A673 (cell line): Measurements from ENCODE around the gene LRRC74A. TPM values are rescaled to one million over a fixed set of nuclear protein-coding genes. Genes with fewer than 3 reads are reported as not detected.

Source experiments
- BruUV-seq: library from RNA; stranded (reverse); fragments of 400-500 nt; replicated peaks from 2 replicates; lab custom pipeline; 2021; lab: Mats Ljungman, UMichigan
- CTCF ChIA-PET: fragments of 300-600 bp; sonication (Branson Sonifier 250); formaldehyde crosslinking; loops from one replicate; lab custom pipeline; 2022; ENCODE audit warnings: antibody characterized with exemption; lab: Charles Lee
- POLR2A ChIA-PET: fragments of 300-600 bp; sonication (Branson Sonifier 250); formaldehyde crosslinking; loops from one replicate; lab custom pipeline; 2022; ENCODE audit warnings: antibody characterized with exemption; ENCODE audit not compliant: low non-redundant PET; lab: Charles Lee
- DNase-seq: peaks from one replicate; pipeline ENCODE4 v3.0.0-alpha.2; 2015; ENCODE audit warnings: low spot score
- H3K27ac ChIP-seq: fragments of 200-600 bp; sonication (generic); 2 replicates; pipeline ENCODE4 v1.5.1; 2016; ENCODE audit warnings: mixed run types, low read depth, mild to moderate bottlenecking, mixed read lengths, antibody characterized with exemption, low read length; ENCODE audit not compliant: poor library complexity, severe bottlenecking
- H3K27me3 ChIP-seq: fragments of 200-600 bp; sonication (generic); replicated peaks from 2 replicates; pipeline ENCODE4 v1.6.1; 2017; ENCODE audit warnings: mixed run types, low read depth, mild to moderate bottlenecking, mixed read lengths, antibody characterized with exemption, low read length; ENCODE audit not compliant: insufficient read depth, poor library complexity
- H3K36me3 ChIP-seq: fragments of 200-600 bp; sonication (generic); 2 replicates; pipeline ENCODE4 v1.6.1; 2016; ENCODE audit warnings: mixed run types, mild to moderate bottlenecking, mixed read lengths, antibody characterized with exemption, low read length; ENCODE audit not compliant: insufficient read depth, poor library complexity, severe bottlenecking
- H3K4me1 ChIP-seq: fragments of 200-600 bp; sonication (generic); 2 replicates; pipeline ENCODE4 v1.6.1; 2017; ENCODE audit warnings: mixed run types, mild to moderate bottlenecking, mixed read lengths, antibody characterized with exemption, low read length; ENCODE audit not compliant: insufficient read depth, poor library complexity, severe bottlenecking
- H3K4me3 ChIP-seq: fragments of 200-600 bp; sonication (generic); 2 replicates; pipeline ENCODE4 v1.5.1; 2016; ENCODE audit warnings: low read depth, mixed run types, mild to moderate bottlenecking, mixed read lengths, low read length; ENCODE audit not compliant: poor library complexity, severe bottlenecking
- H3K9me3 ChIP-seq: fragments of 200-600 bp; sonication (generic); 2 replicates; pipeline ENCODE4 v1.6.1; 2016; ENCODE audit warnings: mixed run types, low read depth, mild to moderate bottlenecking, mixed read lengths, antibody characterized with exemption, low read length; ENCODE audit not compliant: poor library complexity, severe bottlenecking
- EZH2 ChIP-seq: fragments of 200-600 bp; sonication (generic); IDR thresholded peaks from 2 replicates; pipeline ENCODE4 v1.6.1; 2017; ENCODE audit warnings: borderline replicate concordance, low read depth, mild to moderate bottlenecking, mixed read lengths, antibody characterized with exemption, low read length; ENCODE audit not compliant: poor library complexity, severe bottlenecking
- intact Hi-C: fragments of 100-400 bp; cut with micrococcal nuclease; formaldehyde crosslinking; loops from one replicate; pipeline ENCODE4 v1.10.0; 2022; ENCODE audit not compliant: unreplicated experiment
- total RNA-seq: library from RNA; stranded (reverse); gene quantifications from 2 replicates; pipeline ENCODE4 v1.2.3, GENCODE V29; 2021
- TF ChIP-seq, protein P1 (sequence below): fragments of 300-800, 200-600 bp; sonication (generic); conservative IDR thresholded peaks from 2 replicates; pipeline ENCODE4 v1.5.1; 2017; ENCODE audit warnings: low read depth, mild to moderate bottlenecking, antibody characterized with exemption, low read length, moderate library complexity, mixed read lengths

Gene LRRC74A
- total RNA-seq, 1 experiment from 2014 or later, result not detected

DNA sequence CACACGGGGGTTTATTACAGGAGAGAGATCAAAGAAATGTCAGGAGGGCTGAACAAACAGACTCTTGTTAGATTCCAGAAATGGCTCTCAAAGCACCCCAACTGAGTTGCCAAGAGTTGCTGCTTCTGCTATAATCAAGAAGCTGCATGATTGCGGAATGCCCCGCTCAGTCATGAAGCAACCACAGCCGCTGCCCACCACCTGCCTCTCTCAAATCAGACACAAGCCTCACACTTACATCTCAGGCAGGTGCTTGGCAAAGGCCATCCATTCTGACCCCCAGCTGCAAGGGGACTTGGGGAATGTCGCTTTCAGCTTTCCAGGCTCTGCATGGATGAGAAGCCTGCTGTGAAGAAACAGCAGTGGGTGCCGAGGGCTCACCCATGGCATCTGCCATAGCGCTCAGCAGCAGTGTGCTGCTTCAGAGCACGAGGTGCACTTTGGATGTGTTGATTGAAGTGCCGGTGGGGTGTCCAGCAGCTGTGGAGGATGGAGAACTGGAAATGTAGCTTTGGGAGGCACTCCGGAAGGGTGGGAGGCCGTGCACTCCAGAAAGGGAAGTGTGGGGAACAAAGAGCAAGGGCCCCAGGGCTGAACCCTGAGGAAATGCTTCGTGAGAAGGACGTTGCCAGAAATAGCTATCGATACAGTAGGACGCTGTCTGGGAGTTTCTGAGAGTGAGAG, 37.7 kb downstream of the LRRC74A start:
- no peaks in the 10 kb centered on the region for H3K9me3 ChIP-seq
- DNase-seq, result no peak
- no peak for TF ChIP-seq EZH2
- TF ChIP-seq, protein P1, sequence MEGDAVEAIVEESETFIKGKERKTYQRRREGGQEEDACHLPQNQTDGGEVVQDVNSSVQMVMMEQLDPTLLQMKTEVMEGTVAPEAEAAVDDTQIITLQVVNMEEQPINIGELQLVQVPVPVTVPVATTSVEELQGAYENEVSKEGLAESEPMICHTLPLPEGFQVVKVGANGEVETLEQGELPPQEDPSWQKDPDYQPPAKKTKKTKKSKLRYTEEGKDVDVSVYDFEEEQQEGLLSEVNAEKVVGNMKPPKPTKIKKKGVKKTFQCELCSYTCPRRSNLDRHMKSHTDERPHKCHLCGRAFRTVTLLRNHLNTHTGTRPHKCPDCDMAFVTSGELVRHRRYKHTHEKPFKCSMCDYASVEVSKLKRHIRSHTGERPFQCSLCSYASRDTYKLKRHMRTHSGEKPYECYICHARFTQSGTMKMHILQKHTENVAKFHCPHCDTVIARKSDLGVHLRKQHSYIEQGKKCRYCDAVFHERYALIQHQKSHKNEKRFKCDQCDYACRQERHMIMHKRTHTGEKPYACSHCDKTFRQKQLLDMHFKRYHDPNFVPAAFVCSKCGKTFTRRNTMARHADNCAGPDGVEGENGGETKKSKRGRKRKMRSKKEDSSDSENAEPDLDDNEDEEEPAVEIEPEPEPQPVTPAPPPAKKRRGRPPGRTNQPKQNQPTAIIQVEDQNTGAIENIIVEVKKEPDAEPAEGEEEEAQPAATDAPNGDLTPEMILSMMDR, result no peak
- intact Hi-C loops, result no loop called here
- no peaks in the 10 kb centered on the region for H3K36me3 ChIP-seq
- H3K4me1 ChIP-seq, result no peaks in the 10 kb centered on the region
- H3K4me3 ChIP-seq, result no peak overlapping the region
- POLR2A ChIA-PET, result interaction anchor here (0.7 kb wide), 1 partner anchor 150 kb away, joined by 9 read pairs; no protein-coding TSS in a partner anchor
- no peak overlapping the region for H3K27ac ChIP-seq
- no TSS peak for BruUV-seq
- CTCF ChIA-PET, result interaction anchor here (0.5 to 1.0 kb wide), 2 partner anchors 9 to 68 kb away, joined by 3 read pairs; no protein-coding TSS in a partner anchor
- no peaks in the 10 kb centered on the region for H3K27me3 ChIP-seq

DNA sequence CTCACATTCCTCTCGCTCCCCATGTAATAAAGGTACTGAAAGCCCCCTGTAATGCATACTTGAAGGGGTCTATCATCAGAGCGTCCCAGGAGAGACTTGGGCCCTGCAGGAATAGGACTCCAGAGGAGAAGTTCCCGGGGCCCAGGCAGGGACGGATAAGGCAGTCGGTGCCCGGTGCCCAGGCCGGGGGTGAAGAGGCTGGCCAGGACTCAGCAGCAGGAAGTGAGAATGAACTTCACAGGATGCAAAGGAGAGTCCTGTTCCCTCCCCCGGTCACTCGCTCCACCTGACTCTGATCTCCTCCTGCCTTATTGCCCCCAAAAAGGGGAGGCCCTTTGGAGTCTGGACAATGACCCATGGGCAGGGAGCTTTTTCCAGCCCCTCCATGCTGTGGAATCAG, 40.2 kb downstream of the LRRC74A start:
- H3K9me3 ChIP-seq, result no peaks in the 10 kb centered on the region
- TF ChIP-seq, protein P1, result no peak
- TF ChIP-seq EZH2, result no peak
- no TSS peak for BruUV-seq

DNA sequence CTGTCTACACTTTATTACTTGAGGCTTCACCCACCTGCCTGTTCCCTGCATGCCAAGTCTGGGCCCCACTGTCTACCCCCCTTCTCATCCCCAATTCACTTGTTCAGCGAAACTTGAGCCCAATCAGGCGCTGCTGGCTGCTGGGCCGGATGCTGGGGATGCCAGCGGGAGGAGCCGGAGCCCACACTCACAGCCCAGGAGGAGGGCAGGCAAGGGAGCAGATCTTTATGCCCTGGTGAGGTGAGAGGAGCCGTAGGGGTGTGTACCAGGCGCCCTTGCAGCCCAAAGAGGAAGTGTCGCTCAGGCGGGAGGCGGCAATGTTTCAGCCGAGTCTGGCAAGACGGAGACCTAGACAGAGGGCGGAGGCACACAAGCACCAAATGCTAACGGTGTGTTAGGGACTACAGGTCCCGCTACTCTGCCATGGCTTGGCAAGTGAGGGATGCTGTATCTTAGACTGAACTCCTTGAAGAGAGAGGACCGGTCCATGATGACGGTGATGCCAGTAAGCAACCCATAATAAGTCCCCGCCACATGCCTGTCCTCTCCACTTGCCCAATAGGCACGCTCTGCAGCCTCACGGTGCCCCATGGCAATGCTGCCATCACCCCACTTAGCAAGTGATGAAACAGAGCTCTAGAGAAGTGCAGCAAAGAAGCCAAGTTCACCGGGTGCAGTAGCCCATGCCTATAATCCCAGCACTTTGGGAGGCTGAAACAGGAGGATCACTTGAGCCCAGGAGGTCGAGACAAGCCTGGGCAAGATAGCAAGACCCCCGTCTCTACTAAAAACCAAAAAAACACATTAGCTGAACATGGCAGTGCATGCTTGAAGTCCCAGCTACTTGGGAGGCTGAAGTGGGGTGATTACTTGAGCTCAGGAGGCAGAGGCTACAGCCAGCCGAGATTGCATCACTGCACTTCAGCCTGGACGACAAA, 41.6 kb downstream of the LRRC74A start:
- Histone ChIP-seq H3K4me3 (no peak overlapping the region), H3K4me1 (no peaks in the 10 kb centered on the region), H3K27ac (no peak overlapping the region), H3K9me3 (no peaks in the 10 kb centered on the region), H3K27me3 (no peaks in the 10 kb centered on the region), H3K36me3 (no peaks in the 10 kb centered on the region)
- intact Hi-C loops, result no loop called here
- peak; percentile 24 for DNase-seq
- TF ChIP-seq EZH2, result no peak
- TF ChIP-seq, protein P1, result no peak
- CTCF ChIA-PET, result interaction anchor here (0.5 to 0.7 kb wide), 2 partner anchors 203 to 257 kb away, joined by 3 read pairs; no protein-coding TSS in a partner anchor
- BruUV-seq, result no TSS peak
- POLR2A ChIA-PET, result no interaction called here

More for the DNA sequence above, 40.2 kb downstream of the LRRC74A start:
- POLR2A ChIA-PET, result no interaction called here
- Histone ChIP-seq H3K36me3 (no peaks in the 10 kb centered on the region), H3K27ac (no peak overlapping the region), H3K4me3 (no peak overlapping the region), H3K4me1 (no peaks in the 10 kb centered on the region), H3K27me3 (no peaks in the 10 kb centered on the region)
- intact Hi-C loops, result no loop called here
- no peak for DNase-seq
- CTCF ChIA-PET, result no interaction called here
